Panc1 (cell line): ENCODE measurements around the gene ATP11A.

Experiments used
- CTCF ChIP-seq: fragments of 450-650 bp; IDR thresholded peaks from 2 replicates; pipeline ENCODE4 v1.5.1; 2017; ENCODE audit warnings: mild to moderate bottlenecking
- POLR2AphosphoS5 ChIP-seq: IDR thresholded peaks from 2 replicates; pipeline ENCODE4 v1.6.1; 2012; ENCODE audit warnings: mild to moderate bottlenecking, low read depth, low read length, moderate library complexity
- SIN3A ChIP-seq: IDR thresholded peaks from 2 replicates; pipeline ENCODE4 v1.6.1; 2012; ENCODE audit warnings: low read depth, mild to moderate bottlenecking, low read length, moderate library complexity, borderline replicate concordance; ENCODE audit not compliant: insufficient read depth
- TCF7L2 ChIP-seq: IDR thresholded peaks from 2 replicates; pipeline ENCODE4 v1.6.1; 2011; ENCODE audit warnings: mild to moderate bottlenecking, low read depth, low read length, inconsistent platforms
- TF ChIP-seq, protein P1 (sequence below), 2 experiments: IDR thresholded peaks; 2 replicates each; pipeline ENCODE4 v1.6.1; 2011 to 2012; ENCODE audit warnings: low read depth in 2 of 2, control low read depth in 1 of 2, low read length in 1 of 2, mild to moderate bottlenecking in 1 of 2, moderate library complexity in 1 of 2; ENCODE audit not compliant: insufficient read depth in 1 of 2

- TF ChIP-seq CTCF (no peak), TCF7L2 (no peak), POLR2AphosphoS5 (no peak), SIN3A (no peak)
- TF ChIP-seq, protein P1, sequence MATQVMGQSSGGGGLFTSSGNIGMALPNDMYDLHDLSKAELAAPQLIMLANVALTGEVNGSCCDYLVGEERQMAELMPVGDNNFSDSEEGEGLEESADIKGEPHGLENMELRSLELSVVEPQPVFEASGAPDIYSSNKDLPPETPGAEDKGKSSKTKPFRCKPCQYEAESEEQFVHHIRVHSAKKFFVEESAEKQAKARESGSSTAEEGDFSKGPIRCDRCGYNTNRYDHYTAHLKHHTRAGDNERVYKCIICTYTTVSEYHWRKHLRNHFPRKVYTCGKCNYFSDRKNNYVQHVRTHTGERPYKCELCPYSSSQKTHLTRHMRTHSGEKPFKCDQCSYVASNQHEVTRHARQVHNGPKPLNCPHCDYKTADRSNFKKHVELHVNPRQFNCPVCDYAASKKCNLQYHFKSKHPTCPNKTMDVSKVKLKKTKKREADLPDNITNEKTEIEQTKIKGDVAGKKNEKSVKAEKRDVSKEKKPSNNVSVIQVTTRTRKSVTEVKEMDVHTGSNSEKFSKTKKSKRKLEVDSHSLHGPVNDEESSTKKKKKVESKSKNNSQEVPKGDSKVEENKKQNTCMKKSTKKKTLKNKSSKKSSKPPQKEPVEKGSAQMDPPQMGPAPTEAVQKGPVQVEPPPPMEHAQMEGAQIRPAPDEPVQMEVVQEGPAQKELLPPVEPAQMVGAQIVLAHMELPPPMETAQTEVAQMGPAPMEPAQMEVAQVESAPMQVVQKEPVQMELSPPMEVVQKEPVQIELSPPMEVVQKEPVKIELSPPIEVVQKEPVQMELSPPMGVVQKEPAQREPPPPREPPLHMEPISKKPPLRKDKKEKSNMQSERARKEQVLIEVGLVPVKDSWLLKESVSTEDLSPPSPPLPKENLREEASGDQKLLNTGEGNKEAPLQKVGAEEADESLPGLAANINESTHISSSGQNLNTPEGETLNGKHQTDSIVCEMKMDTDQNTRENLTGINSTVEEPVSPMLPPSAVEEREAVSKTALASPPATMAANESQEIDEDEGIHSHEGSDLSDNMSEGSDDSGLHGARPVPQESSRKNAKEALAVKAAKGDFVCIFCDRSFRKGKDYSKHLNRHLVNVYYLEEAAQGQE (IDR thresholded peaks at IDR 0.05; ENCODE audit: insufficient read depth in 1 of 2, low read depth in 2 of 2, low read length in 1 of 2): no peak
Observed at GRCh38 chr13:112917056-112917664, 227.3 kb downstream of the ATP11A start.
